H1 (cell line): ENCODE data around the gene RPL26. TPM values are rescaled to one million over a fixed set of nuclear protein-coding genes. Genes with fewer than 3 reads are reported as not detected.
A peak's percentile ranks its signal among the peaks of the same experiment; 100 is the strongest.

Source experiments
- CTCF ChIA-PET: fragments of 300-600 bp; sonication (Branson Sonifier 250); formaldehyde crosslinking; loops from one replicate; lab custom pipeline; 2021; ENCODE audit not compliant: partially characterized antibody; lab: Charles Lee
- POLR2A ChIA-PET: fragments of 300-600 bp; sonication (Branson Sonifier 250); formaldehyde crosslinking; loops from one replicate; lab custom pipeline; 2021; ENCODE audit warnings: inconsistent platforms; ENCODE audit not compliant: partially characterized antibody; lab: Charles Lee
- DNase-seq, 2 experiments: peaks; one replicate each; pipeline versions ENCODE4 v3.0.0 to v3.0.0-alpha.2; 2010 to 2022; ENCODE audit warnings: low spot score in 2 of 2, low read depth in 1 of 2, mixed read lengths in 1 of 2
- FAIRE-seq: peaks from 2 replicates; lab custom pipeline; 2011; peaks lifted over from hg19 to GRCh38; lab: Jason Lieb, UNC
- H2AFZ ChIP-seq: 2 replicates; pipeline ENCODE4 v1.8.1; 2012; ENCODE audit warnings: low read length, inconsistent platforms
- H2AK5ac ChIP-seq: 2 replicates; pipeline ENCODE4 v1.6.1; 2013; ENCODE audit warnings: low read depth, low read length
- H2BK120ac ChIP-seq: replicated peaks from 2 replicates; pipeline ENCODE3; 2013; ENCODE audit warnings: low read depth, low read length, inconsistent platforms
- H2BK12ac ChIP-seq: 2 replicates; pipeline ENCODE4 v1.6.1; 2013; ENCODE audit warnings: low read depth, low read length
- H2BK15ac ChIP-seq: 2 replicates; pipeline ENCODE4 v1.6.1; 2013; ENCODE audit warnings: low read length
- H2BK20ac ChIP-seq: 2 replicates; pipeline ENCODE4 v1.6.1; 2013; ENCODE audit warnings: low read length
- H2BK5ac ChIP-seq: 2 replicates; pipeline ENCODE4 v1.6.1; 2013; ENCODE audit warnings: low read depth, low read length
- H3K14ac ChIP-seq: 2 replicates; pipeline ENCODE4 v1.6.1; 2013; ENCODE audit warnings: inconsistent platforms; ENCODE audit not compliant: insufficient read length
- H3K18ac ChIP-seq: 2 replicates; pipeline ENCODE4 v1.6.1; 2013; ENCODE audit warnings: low read length; ENCODE audit errors: extremely low read depth
- H3K23ac ChIP-seq: 2 replicates; pipeline ENCODE4 v1.6.1; 2013; ENCODE audit warnings: inconsistent platforms; ENCODE audit not compliant: insufficient read length
- H3K23me2 ChIP-seq: 2 replicates; pipeline ENCODE4 v1.6.1; 2013; ENCODE audit warnings: low read depth, low read length
- H3K27ac ChIP-seq: 2 replicates; pipeline ENCODE4 v1.6.1; 2011; ENCODE audit warnings: low read depth, low read length, inconsistent platforms
- H3K27me3 ChIP-seq, 4 experiments: replicated peaks in 1 of 4; 1 replicate in 1 of 4; 2 replicates in 3 of 4; pipeline versions ENCODE4 v1.6.1 to v1.8.1; 2011 to 2013; ENCODE audit warnings: low read length in 3 of 4, mild to moderate bottlenecking in 3 of 4, inconsistent platforms in 2 of 4, mixed read lengths in 2 of 4, moderate library complexity in 1 of 4; ENCODE audit not compliant: control insufficient read depth in 3 of 4, insufficient read depth in 3 of 4; ENCODE audit errors: extremely low read depth in 1 of 4
- H3K36me3 ChIP-seq, 4 experiments: 2 replicates each; pipeline versions ENCODE4 v1.6.1 to v1.8.1; 2011 to 2013; ENCODE audit warnings: mild to moderate bottlenecking in 4 of 4, low read length in 3 of 4, moderate library complexity in 2 of 4, control low read depth in 1 of 4, inconsistent platforms in 1 of 4; ENCODE audit not compliant: insufficient read depth in 4 of 4, control insufficient read depth in 2 of 4
- H3K4ac ChIP-seq: replicated peaks from 2 replicates; pipeline ENCODE3; 2013; ENCODE audit warnings: low read length, low read depth, mixed read lengths, inconsistent platforms; ENCODE audit not compliant: insufficient read length
- H3K4me1 ChIP-seq, 4 experiments: replicated peaks in 1 of 4; 1 replicate in 1 of 4; 2 replicates in 3 of 4; pipeline versions ENCODE4 v1.6.1 to v1.8.1; 2011 to 2013; ENCODE audit warnings: low read length in 3 of 4, inconsistent platforms in 2 of 4, mixed read lengths in 1 of 4; ENCODE audit not compliant: insufficient read depth in 4 of 4, control insufficient read depth in 3 of 4
- H3K4me2 ChIP-seq, 2 experiments: 2 replicates each; pipeline versions ENCODE4 v1.6.1 to v1.8.1; 2011 to 2013; ENCODE audit warnings: low read depth in 2 of 2, low read length in 2 of 2, control low read depth in 1 of 2, inconsistent platforms in 1 of 2, mild to moderate bottlenecking in 1 of 2; ENCODE audit not compliant: insufficient read depth in 1 of 2
- H3K4me3 ChIP-seq, 4 experiments: fragments of 200-600, 300-600 bp in 1 of 4; sonication (generic), shearing (Covaris generic), sonication (Bioruptor Twin) in 1 of 4; 2 replicates each; pipeline versions ENCODE4 v1.5.1 to v1.8.1; 2011 to 2016; ENCODE audit warnings: low read length in 4 of 4, low read depth in 3 of 4, control low read depth in 2 of 4, inconsistent platforms in 2 of 4, mild to moderate bottlenecking in 2 of 4, mixed read lengths in 1 of 4, moderate library complexity in 1 of 4; ENCODE audit not compliant: insufficient read depth in 2 of 4; ENCODE audit errors: extremely low read depth in 1 of 4
- H3K56ac ChIP-seq: replicated peaks from 2 replicates; pipeline ENCODE3; 2013; ENCODE audit warnings: low read depth, mild to moderate bottlenecking, mixed read lengths, low read length, inconsistent platforms; ENCODE audit not compliant: insufficient read length
- H3K79me1 ChIP-seq: 2 replicates; pipeline ENCODE4 v1.6.1; 2013; ENCODE audit warnings: low read depth, low read length, control low read depth
- H3K79me2 ChIP-seq, 2 experiments: 2 replicates each; pipeline versions ENCODE4 v1.6.1 to v1.8.1; 2012 to 2013; ENCODE audit warnings: low read length in 2 of 2, mild to moderate bottlenecking in 2 of 2, inconsistent platforms in 1 of 2; ENCODE audit not compliant: insufficient read depth in 2 of 2, control insufficient read depth in 1 of 2
- H3K9ac ChIP-seq, 4 experiments: replicated peaks in 1 of 4; 1 replicate in 1 of 4; 2 replicates in 3 of 4; pipeline versions ENCODE4 v1.6.1 to v1.8.1; 2011 to 2013; ENCODE audit warnings: low read depth in 3 of 4, low read length in 3 of 4, control low read depth in 2 of 4, mild to moderate bottlenecking in 2 of 4, moderate library complexity in 2 of 4, inconsistent platforms in 1 of 4; ENCODE audit errors: extremely low read depth in 1 of 4
- H3K9me3 ChIP-seq, 2 experiments: 2 replicates each; pipeline versions ENCODE4 v1.6.1 to v1.8.1; 2012 to 2013; ENCODE audit warnings: mild to moderate bottlenecking in 2 of 2, moderate library complexity in 2 of 2, control low read depth in 1 of 2, inconsistent platforms in 1 of 2, low read depth in 1 of 2, low read length in 1 of 2, mixed read lengths in 1 of 2; ENCODE audit not compliant: insufficient read depth in 2 of 2
- H4K20me1 ChIP-seq, 2 experiments: replicated peaks in 1 of 2; 2 replicates each; pipeline versions ENCODE3 to v1.8.1; 2011 to 2013; ENCODE audit warnings: inconsistent platforms in 2 of 2, low read length in 2 of 2, mild to moderate bottlenecking in 1 of 2; ENCODE audit not compliant: insufficient read depth in 2 of 2, control insufficient read depth in 1 of 2
- H4K5ac ChIP-seq: 2 replicates; pipeline ENCODE4 v1.6.1; 2013; ENCODE audit warnings: low read length, low read depth, mixed read lengths, inconsistent platforms; ENCODE audit not compliant: insufficient read length
- H4K8ac ChIP-seq: 2 replicates; pipeline ENCODE4 v1.8.0; 2013; ENCODE audit warnings: mild to moderate bottlenecking, moderate library complexity, low read length, inconsistent platforms; ENCODE audit not compliant: insufficient read depth; ENCODE audit errors: extremely low read depth
- H4K91ac ChIP-seq: replicated peaks from 2 replicates; pipeline ENCODE3; 2013; ENCODE audit warnings: low read length, mixed read lengths, inconsistent platforms; ENCODE audit not compliant: insufficient read length
- CTBP2 ChIP-seq: IDR thresholded peaks from 2 replicates; pipeline ENCODE4 v1.7.0; 2011; ENCODE audit warnings: borderline replicate concordance, mild to moderate bottlenecking, moderate library complexity, mixed read lengths, low read length; ENCODE audit not compliant: insufficient read depth, insufficient read length
- EGR1 ChIP-seq: IDR thresholded peaks from 2 replicates; pipeline ENCODE4 v1.6.1; 2011; ENCODE audit warnings: low read depth, low read length, borderline replicate concordance
- EP300 ChIP-seq, 2 experiments: IDR thresholded peaks; 1 replicate in 1 of 2; 2 replicates in 1 of 2; pipeline ENCODE4 v1.6.1; 2011 to 2012; ENCODE audit warnings: low read depth in 2 of 2, low read length in 2 of 2, mild to moderate bottlenecking in 2 of 2, borderline replicate concordance in 1 of 2, inconsistent platforms in 1 of 2, moderate library complexity in 1 of 2
- GABPA ChIP-seq: IDR thresholded peaks from 2 replicates; pipeline ENCODE4 v1.6.1; 2011; ENCODE audit warnings: mild to moderate bottlenecking, low read length, moderate library complexity, borderline replicate concordance; ENCODE audit not compliant: insufficient read depth
- JUND ChIP-seq: IDR thresholded peaks from 2 replicates; pipeline ENCODE4 v1.6.1; 2011; ENCODE audit warnings: mild to moderate bottlenecking, improper control_type of control experiment, low read length
- WGBS, 2 experiments: shearing (Covaris generic) in 1 of 2; methylation state at CpG; one replicate each; pipeline versions ENCODE4 v1.1.6 to v1.1.7; 2013 to 2015; ENCODE audit warnings: low lambda C conversion rate in 2 of 2, mixed read lengths in 2 of 2, inconsistent platforms in 1 of 2, low coverage in 1 of 2, missing lambda C conversion rate in 1 of 2; ENCODE audit not compliant: insufficient replicate concordance in 2 of 2, insufficient coverage in 1 of 2, insufficient read length in 1 of 2; ENCODE audit errors: extremely low coverage in 1 of 2, missing lambda C conversion rate in 1 of 2; 5-methylcytosine and 5-hydroxymethylcytosine counted together
- polyA plus RNA-seq, 7 experiments: library from polyadenylated mRNA; depleted of rRNA in 3 of 7; stranded (reverse) in 5 of 7; unstranded in 2 of 7; fragments of >200 nt in 5 of 7; fragments of 200-250 nt in 2 of 7; gene quantifications; 1 replicate in 5 of 7; 2 replicates in 1 of 7; 4 replicates in 1 of 7; pipeline versions ENCODE4 v1.2.1 to v1.2.3, GENCODE V29; 2011 to 2013; ENCODE audit warnings: missing spikeins in 2 of 7, mixed read lengths in 2 of 7
- total RNA-seq: library from RNA; stranded (reverse); fragmentation: NEBNext Ultra II Directional; extraction: Animal tissue kit (Norgen Biotek cat#: 25700); gene quantifications from 2 replicates; pipeline ENCODE4 v1.2.1, GENCODE V29; 2021
- TF ChIP-seq, protein P1 (sequence below), 3 experiments: IDR thresholded peaks; 1 replicate in 2 of 3; 2 replicates in 1 of 3; pipeline versions ENCODE4 v1.5.1 to v1.6.1; 2011; ENCODE audit warnings: low read length in 3 of 3, mild to moderate bottlenecking in 3 of 3, inconsistent platforms in 2 of 3, low read depth in 1 of 3, moderate library complexity in 1 of 3; ENCODE audit not compliant: insufficient read depth in 1 of 3; ENCODE audit errors: control extremely low read depth in 1 of 3

RPL26 gene
- total and polyA plus RNA-seq, 2 of the 8 experiments (the other 6 are each of a cell fraction or from before 2014, with no cell fraction given) = 1,963 to 2,554 TPM

DNA sequence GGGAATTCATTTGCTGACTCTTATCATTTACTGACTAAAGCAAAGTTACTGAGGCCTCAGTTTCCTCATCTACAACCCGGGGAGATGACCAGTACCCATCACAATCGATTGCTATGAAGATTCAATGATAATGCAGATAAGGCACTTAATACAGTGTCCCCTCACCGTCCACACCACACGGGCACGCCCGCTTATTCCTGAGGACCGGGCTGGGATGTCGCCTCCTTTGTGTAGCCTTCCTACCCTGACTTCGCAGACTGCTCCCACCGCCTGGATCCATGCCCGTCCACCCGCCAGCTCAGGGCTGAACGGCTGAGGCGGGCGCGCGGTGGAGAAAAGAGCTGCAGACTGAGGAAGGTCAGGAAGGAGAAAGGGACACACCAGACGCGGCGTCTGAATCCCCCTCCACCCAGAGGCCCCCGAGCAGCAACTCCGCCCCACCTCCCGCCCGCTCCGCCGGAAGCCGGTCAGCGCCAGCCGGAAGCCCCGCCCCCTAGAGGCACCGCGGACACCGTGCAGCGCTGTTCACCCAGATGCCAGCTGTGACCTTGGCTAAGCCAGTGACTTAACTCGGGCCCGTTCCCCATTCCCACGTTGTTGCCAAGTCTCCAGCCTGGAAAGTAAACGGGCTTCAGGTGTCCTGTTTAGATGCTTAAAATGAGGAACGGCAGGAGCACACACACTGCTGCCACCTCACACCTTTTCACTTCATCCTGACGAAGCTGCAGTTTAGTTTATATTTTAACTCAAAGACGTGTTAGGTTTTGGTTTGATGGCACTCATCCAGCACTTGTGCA, 6.5 kb downstream of the RPL26 start, which contains the start of gene KRABD2:
KRABD2 (minus strand) TSS at position 434 of the 797 bp plus-strand sequence.
- H2AFZ ChIP-seq = no peak within 1 kb of the TSS; the same call in 1 of the 2 replicates
- H3K14ac ChIP-seq = peak within 1 kb of the TSS; percentile 54
- H3K79me2 ChIP-seq = peaks cover 6 to 25% of the 10 kb centered on the region in 2 experiments; a peak in 3 of 4 replicates
- CTCF ChIA-PET = interaction anchor here (0.8 to 2.0 kb wide), 9 partner anchors 10 to 176 kb away, joined by 3 to 12 read pairs (median 3); no protein-coding TSS in a partner anchor
- peak within 1 kb of the TSS; percentile 30 for H4K91ac ChIP-seq
- FAIRE-seq (no peak), DNase-seq (peak; percentile 82 to 95)
- H3K23me2 ChIP-seq = peaks cover 9% of the 10 kb centered on the region
- no peak within 1 kb of the TSS for H2BK120ac ChIP-seq
- peak within 1 kb of the TSS; percentile 81 to 91 (median 88) for H3K9ac ChIP-seq
- 8% methylated on average over 38 of the region's 41 CpGs; no CpG with 5 or more reads in 1 of the 2 experiments for WGBS, 2 experiments
- H2BK15ac ChIP-seq = no peak within 1 kb of the TSS
- H4K5ac ChIP-seq = peak within 1 kb of the TSS; percentile 90
- no peaks in the 10 kb centered on the region; a peak in 1 of 4 replicates for H3K9me3 ChIP-seq
- H2BK12ac ChIP-seq = peak within 1 kb of the TSS; percentile 77
- POLR2A ChIA-PET = interaction anchor here (0.5 to 4.3 kb wide), 40 partner anchors 9 to 292 kb away, joined by 3 to 66 read pairs (median 5); partner anchors contain the start of genes ARHGEF15, AURKB, CTC1 and ODF4
- H3K4me3 ChIP-seq = peak within 1 kb of the TSS; percentile 48 to 84 (median 72)
- peak within 1 kb of the TSS; percentile 86 for H2BK5ac ChIP-seq
- peaks cover 0 to 15% (median 2%) of the 10 kb centered on the region in 4 experiments; a peak in 4 of 7 replicates for H3K4me1 ChIP-seq
- H3K36me3 ChIP-seq = peaks cover 27 to 50% (median 38%) of the 10 kb centered on the region in 4 experiments
- peak within 1 kb of the TSS; percentile 14; the same call in 1 of the 2 replicates for H2AK5ac ChIP-seq
- H3K56ac ChIP-seq = no peak within 1 kb of the TSS
- H3K23ac ChIP-seq = no peak within 1 kb of the TSS
- H3K79me1 ChIP-seq = 0 out of 2 replicates have a peak, but pooled peaks cover 2% of the 10 kb centered on the region
- peak within 1 kb of the TSS; percentile 86 for H3K27ac ChIP-seq
- H3K18ac ChIP-seq = peak within 1 kb of the TSS; percentile 66; the same call in 1 of the 2 replicates
- peak within 1 kb of the TSS; percentile 92; the same call in 1 of the 2 replicates for H4K8ac ChIP-seq
- no peak within 1 kb of the TSS for H2BK20ac ChIP-seq
- H3K27me3 ChIP-seq = no peaks in the 10 kb centered on the region
- peak within 1 kb of the TSS; percentile 59 for H3K4ac ChIP-seq
- peak within 1 kb of the TSS; percentile 85 to 90 for H3K4me2 ChIP-seq
- peaks cover 10 to 13% of the 10 kb centered on the region in 2 experiments for H4K20me1 ChIP-seq
- TF ChIP-seq CTBP2 (no peak), JUND (peak; percentile 17; the same call in 1 of the 2 replicates), EGR1 (peak; percentile 29; the same call in 1 of the 2 replicates), GABPA (peak; percentile 89; the same call in 1 of the 2 replicates), EP300 (IDR thresholded peaks at IDR 0.05; ENCODE audit: borderline replicate concordance in 1 of 2, low read depth in 2 of 2, low read length in 2 of 2) (peak in 1 of 2 experiments; percentile 66; a peak in 1 of 3 replicates)
- TF ChIP-seq, protein P1, sequence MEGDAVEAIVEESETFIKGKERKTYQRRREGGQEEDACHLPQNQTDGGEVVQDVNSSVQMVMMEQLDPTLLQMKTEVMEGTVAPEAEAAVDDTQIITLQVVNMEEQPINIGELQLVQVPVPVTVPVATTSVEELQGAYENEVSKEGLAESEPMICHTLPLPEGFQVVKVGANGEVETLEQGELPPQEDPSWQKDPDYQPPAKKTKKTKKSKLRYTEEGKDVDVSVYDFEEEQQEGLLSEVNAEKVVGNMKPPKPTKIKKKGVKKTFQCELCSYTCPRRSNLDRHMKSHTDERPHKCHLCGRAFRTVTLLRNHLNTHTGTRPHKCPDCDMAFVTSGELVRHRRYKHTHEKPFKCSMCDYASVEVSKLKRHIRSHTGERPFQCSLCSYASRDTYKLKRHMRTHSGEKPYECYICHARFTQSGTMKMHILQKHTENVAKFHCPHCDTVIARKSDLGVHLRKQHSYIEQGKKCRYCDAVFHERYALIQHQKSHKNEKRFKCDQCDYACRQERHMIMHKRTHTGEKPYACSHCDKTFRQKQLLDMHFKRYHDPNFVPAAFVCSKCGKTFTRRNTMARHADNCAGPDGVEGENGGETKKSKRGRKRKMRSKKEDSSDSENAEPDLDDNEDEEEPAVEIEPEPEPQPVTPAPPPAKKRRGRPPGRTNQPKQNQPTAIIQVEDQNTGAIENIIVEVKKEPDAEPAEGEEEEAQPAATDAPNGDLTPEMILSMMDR (IDR thresholded peaks at IDR 0.05; ENCODE audit: control extremely low read depth in 1 of 3, insufficient read depth in 1 of 3, low read depth in 1 of 3, low read length in 3 of 3) = peak; percentile 68 to 73 (median 72)
